NK-92 (cell line): ENCODE results near the gene SYCP2.
"Not testable (repeated sequence)": the region's sequence is repeated elsewhere in the genome, so short reads cannot be mapped to it uniquely, and the experiment has no call there.

Source experiments
- DNase-seq: peaks from one replicate; lab custom pipeline; 2025; ENCODE audit not compliant: unreplicated experiment; lab: John Stamatoyannopoulos, UW

The SYCP2 gene, protein sequence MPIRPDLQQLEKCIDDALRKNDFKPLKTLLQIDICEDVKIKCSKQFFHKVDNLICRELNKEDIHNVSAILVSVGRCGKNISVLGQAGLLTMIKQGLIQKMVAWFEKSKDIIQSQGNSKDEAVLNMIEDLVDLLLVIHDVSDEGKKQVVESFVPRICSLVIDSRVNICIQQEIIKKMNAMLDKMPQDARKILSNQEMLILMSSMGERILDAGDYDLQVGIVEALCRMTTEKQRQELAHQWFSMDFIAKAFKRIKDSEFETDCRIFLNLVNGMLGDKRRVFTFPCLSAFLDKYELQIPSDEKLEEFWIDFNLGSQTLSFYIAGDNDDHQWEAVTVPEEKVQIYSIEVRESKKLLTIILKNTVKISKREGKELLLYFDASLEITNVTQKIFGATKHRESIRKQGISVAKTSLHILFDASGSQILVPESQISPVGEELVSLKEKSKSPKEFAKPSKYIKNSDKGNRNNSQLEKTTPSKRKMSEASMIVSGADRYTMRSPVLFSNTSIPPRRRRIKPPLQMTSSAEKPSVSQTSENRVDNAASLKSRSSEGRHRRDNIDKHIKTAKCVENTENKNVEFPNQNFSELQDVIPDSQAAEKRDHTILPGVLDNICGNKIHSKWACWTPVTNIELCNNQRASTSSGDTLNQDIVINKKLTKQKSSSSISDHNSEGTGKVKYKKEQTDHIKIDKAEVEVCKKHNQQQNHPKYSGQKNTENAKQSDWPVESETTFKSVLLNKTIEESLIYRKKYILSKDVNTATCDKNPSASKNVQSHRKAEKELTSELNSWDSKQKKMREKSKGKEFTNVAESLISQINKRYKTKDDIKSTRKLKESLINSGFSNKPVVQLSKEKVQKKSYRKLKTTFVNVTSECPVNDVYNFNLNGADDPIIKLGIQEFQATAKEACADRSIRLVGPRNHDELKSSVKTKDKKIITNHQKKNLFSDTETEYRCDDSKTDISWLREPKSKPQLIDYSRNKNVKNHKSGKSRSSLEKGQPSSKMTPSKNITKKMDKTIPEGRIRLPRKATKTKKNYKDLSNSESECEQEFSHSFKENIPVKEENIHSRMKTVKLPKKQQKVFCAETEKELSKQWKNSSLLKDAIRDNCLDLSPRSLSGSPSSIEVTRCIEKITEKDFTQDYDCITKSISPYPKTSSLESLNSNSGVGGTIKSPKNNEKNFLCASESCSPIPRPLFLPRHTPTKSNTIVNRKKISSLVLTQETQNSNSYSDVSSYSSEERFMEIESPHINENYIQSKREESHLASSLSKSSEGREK (N-terminal part only)

DNA sequence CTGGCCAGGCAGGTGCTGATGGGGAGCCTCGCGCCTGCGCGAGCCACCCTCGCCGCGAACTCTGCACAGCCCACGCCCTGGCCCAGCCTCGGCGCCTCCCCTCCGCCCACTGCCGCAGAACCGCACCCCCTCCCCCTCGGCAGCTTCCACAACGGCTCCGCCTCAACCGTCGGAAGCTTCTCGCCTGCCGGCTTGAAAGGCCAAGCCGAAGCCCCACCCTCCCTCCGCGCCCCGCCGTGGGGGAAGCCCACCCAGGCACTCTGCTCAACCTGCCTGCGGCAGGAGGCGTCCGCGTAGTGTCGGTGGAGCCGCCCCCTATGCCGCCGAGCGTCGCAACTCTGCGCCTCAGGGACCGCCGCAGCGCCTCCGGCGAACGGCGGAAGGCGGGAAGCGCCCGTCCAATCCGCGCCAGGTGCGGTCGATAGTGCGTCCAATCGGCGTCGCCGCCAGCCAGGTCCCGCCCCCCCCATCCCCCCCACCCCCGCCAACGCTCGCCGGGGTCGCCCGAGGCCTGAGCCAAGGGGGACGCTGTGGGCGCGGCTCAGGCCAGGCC is at the start of gene SYCP2:
TSS of gene SYCP2 (minus strand) at position 342 of the 553 bp plus-strand sequence. CDS start 11,224 bp downstream, outside the sequence.
- DNase-seq, result no peak

- DNase-seq, result no peak
Observed at GRCh38 chr20:59983076-59983475, 49.6 kb upstream of the SYCP2 start.

GRCh38 chr20:59977086-59977485 is 43.6 kb upstream of the SYCP2 start:
- no peak for DNase-seq

GRCh38 chr20:59976156-59976782 is 42.8 kb upstream of the SYCP2 start:
- no peak for DNase-seq

- no peak for DNase-seq
Observed at GRCh38 chr20:59972037-59972801, 38.8 kb upstream of the SYCP2 start.

GRCh38 chr20:59971428-59971827 is 38.0 kb upstream of the SYCP2 start:
- DNase-seq, result no peak

GRCh38 chr20:59966428-59966827 is 33.0 kb upstream of the SYCP2 start:
- DNase-seq, result no peak

DNA sequence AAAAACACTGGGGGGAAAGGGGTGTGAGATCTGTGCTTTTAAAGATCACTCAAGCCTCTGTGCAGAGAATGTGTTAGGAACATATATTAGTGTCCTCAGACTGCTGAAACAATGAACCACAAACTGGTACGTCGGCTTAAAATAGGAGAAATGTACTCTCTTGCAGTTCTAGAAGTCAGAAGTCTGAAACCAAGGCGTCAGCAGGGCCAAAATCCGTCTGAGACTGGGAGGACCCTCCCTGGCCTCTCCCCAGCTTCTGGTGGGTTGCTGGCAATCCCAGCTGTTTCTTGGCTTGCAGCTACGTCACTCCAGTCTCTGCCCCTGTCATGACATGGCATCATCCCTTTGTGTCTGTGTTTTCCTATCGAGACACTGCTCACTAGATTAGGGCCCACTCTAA is 28.7 kb upstream of the SYCP2 start:
- DNase-seq, result no peak

DNA sequence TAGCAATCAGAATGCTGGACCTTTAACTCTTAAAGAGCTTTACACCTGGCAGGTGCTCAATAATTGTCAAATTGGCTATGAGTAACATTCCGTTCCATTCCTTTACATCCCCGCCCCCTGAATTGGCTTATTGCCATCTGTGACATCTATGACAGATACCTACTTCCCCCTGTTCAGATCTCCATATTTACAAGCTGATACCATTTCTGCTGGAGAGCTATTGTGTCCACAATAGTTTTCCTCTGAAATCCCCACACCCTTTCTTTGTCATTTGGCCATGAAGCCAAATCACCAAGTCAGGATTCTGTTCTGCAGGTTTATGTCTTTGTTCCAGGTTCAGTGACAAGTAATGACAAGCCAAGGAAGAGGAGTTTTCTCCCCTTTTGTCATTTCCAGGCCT is 28.0 kb upstream of the SYCP2 start:
- no peak for DNase-seq

GRCh38 chr20:59958626-59959025 is 25.2 kb upstream of the SYCP2 start:
- DNase-seq, result no peak

DNA sequence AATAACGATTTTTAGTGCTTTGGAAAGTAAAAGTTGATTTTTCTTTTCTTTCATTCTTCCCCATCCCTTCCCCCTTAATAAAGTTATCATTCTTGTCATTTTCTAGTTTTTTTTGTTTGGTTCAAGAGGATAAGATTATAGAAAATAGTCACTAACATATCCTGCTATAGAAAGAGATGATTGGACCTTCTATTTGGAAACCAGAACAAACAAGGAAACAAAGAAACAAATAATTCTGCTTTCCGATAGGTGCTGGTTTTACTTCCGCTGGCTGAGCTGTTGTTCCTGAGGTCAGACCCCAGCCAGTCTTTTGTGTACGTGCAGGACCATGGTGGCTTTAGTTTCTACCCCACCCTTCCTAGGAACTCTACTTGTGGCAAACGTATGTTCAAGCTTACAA is 24.7 kb upstream of the SYCP2 start, which contains the start of gene CDH26:
TSS of gene CDH26 (plus strand) at position 301 of the 400 bp plus-strand sequence. CDS start 304 bp downstream, outside the sequence.
- DNase-seq, result no peak

GRCh38 chr20:59957568-59957967 is 24.1 kb upstream of the SYCP2 start:
- not testable (repeated sequence) for DNase-seq

GRCh38 chr20:59955131-59955796 is 21.8 kb upstream of the SYCP2 start:
- no peak for DNase-seq

DNA sequence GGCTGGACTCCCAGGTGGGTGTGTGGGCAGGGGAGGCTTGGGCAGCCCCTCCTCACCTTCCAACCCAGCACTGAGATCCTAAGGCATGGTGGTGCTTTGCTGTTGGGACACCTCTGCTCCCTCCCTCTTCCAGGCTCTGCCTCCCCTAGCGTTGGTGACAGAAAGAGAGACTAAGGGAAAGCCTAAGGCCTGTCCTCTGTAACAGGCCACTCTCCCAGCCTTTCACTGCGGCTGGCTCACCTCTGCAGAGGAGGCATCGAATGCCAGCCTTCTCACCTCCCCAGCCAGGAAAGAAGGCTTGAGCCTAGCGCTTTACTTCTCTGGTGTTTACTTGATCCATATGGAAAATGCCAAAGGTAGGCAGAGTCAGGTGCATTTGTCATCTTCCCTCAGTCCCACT is 21.3 kb upstream of the SYCP2 start:
- DNase-seq, result no peak

GRCh38 chr20:59949911-59950310 is 16.5 kb upstream of the SYCP2 start:
- DNase-seq, result no peak

- no peak for DNase-seq
Observed at GRCh38 chr20:59948828-59949720, 15.6 kb upstream of the SYCP2 start.

DNA sequence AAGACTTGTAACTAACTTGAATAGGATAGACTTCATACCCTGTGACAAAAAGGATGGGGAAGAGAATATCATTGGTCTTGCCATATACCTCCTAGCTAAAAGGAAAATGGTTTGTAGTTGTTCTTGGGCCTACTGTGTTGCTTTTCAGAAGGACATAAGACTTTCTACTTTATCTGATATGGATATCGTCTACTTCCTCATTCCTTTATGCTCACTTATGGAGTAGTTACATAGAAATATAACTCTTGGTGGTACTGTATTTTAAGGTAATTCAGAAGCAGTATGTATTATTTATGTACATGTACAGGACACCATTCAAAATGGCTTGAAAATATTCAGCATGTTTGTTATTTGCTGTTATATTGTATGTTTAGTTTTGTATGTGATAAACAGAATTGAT is 14.8 kb upstream of the SYCP2 start:
- DNase-seq, result no peak

GRCh38 chr20:59947376-59947775 is 13.9 kb upstream of the SYCP2 start:
- DNase-seq, result no peak
